Left renal pelvis (tissue), 4 donors: ENCODE results near the gene CD99. TPM values are rescaled to one million over a fixed set of nuclear protein-coding genes. Genes with fewer than 3 reads are reported as not detected.
"Not testable (repeated sequence)": the region's sequence is repeated elsewhere in the genome, so short reads cannot be mapped to it uniquely, and the experiment has no call there.

Experiments
- DNase-seq, 4 donors: peaks; one replicate each; pipeline ENCODE4 v3.0.0-alpha.2; 2013; ENCODE audit warnings: low read depth in 4 of 4, low spot score in 3 of 4
- polyA plus RNA-seq, 4 donors: library from polyadenylated mRNA; unstranded; fragments of 120-200 nt; gene quantifications; one replicate each; pipeline ENCODE4 v1.2.1, GENCODE V29; 2013; ENCODE audit not compliant: insufficient read length in 4 of 4

CD99 gene
- polyA plus RNA-seq, 4 donors = 207 to 462 (median 253) TPM

DNA sequence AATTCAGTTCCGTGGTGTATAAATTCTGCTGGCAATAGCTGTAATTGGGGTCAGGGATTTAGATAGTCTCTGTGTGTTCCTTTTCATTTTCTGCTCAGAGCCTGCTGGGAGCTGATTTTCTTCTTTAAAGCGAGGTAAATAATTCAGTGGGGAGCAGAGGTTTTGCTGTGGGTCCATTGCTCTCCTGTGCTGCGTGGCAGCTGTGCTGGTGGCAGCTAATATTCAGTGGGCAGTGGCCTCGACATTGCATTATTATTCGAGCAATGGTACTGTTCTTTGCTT lies 74.4 kb downstream of the CD99 start:
- no peak for DNase-seq

DNA sequence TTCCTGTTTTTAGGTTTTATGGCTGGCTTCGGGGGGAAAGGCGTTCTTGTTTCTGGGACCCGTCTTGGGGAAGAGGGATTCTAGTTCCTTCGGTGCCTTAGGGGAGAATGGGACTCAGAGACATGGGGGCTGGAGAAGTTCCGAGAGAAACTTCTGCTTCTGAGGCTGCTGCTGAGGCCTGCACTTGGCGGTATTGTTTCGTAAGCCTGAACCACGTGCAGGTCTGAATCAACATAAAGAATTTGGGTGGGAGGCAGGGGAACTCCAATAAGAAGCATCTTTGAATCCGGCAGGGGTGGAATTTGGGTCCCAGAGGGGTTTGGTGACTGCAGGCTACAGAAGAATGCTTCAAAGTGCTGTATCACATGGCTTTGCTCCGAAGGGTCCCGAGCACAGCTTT lies 75.8 kb downstream of the CD99 start:
- DNase-seq = no peak

DNA sequence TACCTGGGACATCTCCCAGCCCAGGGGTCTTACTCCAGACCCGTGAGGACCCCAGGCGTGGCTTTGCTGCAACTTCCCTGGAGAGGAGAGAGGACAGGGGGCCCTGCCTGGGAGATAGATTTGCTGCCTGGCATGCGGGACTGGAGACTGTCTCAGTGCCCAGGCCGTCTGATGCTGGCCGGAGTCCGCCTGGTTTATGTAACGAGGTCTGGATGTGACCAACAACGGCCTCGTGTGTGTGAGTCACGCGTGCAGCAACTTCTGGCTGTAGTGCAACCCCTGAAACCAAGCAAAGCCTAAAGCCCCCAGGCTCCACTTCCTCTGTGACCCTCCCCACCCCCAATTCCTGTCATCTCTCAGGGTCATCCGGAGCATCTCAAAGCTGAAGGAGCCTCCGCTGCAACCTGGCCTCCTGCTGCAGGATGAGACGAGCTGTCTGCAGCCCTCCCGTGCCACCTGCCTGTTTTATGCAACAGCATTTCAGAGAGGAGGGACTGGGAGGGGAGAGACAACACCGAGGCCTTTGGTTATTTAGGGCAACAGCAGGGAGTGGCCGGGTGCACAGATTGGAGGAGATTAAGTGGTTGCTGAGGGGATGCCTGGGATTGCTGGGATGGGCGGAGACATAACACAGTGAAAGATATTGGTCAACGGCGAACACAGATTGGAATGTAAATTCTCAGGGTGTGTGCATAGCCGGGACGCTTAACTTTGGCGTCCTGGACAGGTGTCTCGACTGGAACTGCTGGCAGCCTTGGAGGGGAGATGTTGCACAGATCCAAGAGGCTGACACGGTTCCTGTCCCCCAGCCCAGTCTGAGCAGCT lies 76.7 kb downstream of the CD99 start:
- DNase-seq = no peak

DNA sequence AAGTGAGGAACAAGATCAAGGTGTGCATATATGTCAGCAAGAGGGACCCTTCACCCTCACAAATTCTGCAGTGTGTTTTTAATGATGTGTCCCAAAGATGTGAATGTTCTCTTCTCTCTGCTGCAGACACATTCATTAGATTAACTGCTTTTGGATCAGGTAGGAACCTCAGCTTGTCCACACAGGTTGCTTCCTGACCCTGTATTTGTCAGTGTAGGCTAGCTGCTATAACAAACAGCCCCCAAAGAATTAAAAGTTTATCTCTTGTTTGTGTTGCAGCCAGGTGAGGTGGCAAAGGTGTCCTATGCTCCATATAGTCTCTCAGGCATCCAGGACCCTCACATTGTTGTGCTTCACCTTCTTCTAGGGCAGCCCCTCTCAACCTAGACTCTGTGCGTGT lies 78.5 kb downstream of the CD99 start:
- no peak for DNase-seq

DNA sequence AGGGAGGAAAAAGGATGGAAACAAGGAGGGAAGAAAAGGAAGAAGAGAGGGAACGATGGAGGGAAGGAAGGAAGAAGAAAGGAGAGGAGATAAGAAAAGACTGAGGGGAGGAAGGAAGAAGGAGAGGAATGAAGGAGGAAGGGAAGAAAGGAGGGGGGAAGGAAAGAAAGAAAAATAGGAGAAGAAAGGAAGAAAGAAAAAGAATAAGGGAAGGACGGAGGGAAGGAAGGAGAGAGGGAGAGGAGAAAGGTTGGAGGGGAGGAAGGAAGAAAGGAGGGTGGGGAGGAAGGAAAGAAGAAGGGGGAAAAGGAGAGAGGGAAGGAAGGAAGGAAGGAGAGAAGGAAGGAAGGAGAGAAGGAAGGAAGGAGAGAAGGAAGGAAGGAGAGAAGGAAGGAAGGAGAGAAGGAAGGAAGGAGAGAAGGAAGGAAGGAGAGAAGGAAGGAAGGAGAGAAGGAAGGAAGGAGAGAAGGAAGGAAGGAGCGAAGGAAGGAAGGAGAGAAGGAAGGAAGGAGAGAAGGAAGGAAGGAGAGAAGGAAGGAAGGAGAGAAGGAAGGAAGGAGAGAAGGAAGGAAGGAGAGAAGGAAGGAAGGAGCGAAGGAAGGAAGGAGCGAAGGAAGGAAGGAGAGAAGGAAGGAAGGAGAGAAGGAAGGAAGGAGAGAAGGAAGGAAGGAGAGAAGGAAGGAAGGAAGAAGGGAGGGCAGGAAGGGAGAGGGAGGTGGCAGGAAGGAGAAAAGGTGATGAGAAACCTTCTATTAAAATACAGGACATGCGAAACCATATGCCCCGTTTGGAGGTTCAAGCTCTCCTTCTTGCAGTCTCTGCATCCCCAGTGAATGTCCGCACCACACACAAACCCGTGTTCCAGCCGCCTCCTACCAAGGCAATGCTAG lies 82.3 kb downstream of the CD99 start:
- DNase-seq = not testable (repeated sequence)

DNA sequence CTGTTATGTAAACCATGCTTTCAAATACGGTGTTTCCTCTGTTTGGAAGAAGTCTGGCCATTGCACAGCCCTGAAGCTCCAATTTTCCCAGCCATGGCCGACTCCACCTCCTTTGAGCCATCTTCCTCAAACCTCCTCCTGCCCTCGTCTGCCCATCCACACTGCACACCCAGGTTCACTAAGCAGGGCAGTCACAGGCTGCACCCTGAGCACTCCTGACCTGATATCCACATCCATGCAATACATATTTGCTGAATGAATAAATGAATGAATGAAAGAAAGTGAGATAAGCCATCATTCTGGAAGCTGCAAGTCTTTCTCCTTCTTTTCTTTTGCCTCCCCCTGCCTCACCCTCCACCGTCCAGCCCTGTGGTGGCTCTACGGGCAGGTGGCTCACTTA lies 83.0 kb downstream of the CD99 start:
- DNase-seq = no peak

DNA sequence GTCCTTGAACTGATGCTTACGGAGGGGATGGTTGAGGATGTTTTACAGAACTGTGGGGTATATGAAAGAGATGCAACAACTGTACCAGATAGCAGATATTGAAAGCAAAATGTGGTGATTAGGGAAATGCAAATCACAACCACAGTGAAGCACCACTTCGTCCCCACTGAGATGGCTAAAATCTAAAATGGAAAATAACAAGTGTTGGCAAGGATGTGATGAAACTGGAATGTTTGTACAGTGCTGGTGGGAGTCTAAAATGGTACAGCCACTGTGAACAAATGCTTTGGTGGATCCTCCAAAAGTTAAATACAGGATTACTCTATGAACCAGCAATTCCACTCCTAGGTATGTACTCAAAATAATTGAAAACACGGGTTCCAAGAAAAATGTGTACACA lies 83.7 kb downstream of the CD99 start:
- DNase-seq = no peak

DNA sequence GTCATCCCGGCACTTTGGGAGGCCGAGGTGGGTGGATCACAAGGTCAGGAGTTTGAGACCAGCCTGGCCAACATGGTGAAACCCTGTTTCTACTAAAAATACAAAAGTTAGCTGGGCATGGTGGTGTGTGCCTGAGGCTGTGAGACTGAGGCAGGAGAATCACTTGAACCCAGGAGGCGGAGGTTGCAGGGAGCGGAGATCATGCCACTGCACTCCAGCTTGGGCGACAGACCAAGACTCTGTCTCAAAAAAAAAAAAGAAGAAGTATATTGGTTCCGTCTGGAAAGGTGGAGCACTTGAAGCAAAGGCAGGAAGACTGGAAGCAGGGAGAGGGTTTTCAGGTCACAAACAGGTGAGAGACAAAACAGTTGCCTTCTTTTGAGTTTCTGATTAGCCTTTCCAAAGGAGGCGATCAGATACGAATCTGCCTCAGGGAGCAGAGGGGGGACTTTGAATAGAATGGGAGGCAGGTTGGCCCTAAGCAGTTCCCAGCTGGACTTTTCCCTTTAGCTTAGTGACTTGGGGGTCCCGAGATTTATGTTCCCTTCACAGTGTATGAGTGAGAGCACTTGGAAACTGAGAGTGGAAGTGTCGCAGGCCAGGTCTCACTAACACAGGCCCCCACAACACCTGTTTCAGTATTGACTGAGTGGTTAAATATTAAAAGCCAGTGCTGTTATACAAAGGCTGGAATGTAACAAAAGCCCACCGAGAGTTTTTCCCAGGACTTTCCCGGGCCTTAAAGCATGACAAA lies 89.6 kb downstream of the CD99 start:
- DNase-seq = peak in 1 of 4 donors; percentile 18

DNA sequence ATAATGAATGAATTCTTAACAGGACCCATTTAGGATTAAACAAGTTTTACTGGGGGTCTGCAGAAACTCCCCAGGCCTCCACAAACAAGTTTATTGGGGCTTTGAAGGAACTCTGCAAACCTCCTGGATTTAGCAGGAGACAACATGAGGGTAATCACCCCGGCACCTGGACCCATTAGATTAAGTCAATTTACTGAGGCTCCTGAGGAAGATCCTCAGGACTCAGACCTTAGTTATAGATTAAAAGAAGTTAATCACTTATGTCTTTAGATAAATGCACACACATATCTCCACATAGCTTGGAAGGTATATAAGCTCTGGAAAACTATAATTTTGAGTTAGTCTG lies 90.1 kb downstream of the CD99 start:
- DNase-seq = no peak

DNA sequence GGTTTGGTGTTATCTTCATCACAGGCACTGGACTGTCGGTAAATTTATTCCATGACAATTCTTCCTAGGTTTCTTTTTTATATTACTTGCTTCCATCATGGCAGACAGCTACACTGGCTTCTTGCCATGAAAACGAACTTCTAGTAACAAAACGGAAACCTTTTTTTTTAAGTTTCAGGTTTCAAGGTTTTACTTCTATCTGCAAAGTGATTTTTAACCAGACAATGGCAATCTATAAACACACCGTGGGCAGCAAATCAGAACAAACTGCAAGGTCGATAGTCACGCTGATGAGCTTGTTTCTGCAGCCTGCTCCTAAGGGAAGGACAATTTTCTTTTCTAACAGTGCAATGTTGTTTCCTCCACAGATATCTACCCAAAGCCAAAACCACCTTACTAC lies 90.6 kb downstream of the CD99 start:
- DNase-seq = no peak

DNA sequence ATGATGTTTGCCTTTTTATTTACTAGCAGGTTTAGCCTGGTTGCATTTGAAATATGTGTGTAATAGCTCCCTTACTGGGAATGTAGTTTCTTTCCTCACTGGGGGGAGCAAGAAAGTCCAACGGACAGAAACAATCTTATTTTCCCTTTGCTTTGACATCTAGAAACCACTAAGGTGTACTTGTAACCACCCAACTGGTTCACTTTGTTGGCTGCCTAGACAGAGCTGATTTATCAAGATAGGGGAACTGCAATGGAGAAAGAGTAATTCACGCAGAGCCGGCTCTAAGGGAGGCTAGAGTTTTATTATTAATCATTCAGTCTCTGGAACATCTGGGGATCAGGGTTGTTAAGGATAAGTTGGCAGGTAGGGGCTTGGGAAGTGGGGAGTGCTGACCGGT lies 91.1 kb downstream of the CD99 start:
- DNase-seq = no peak

DNA sequence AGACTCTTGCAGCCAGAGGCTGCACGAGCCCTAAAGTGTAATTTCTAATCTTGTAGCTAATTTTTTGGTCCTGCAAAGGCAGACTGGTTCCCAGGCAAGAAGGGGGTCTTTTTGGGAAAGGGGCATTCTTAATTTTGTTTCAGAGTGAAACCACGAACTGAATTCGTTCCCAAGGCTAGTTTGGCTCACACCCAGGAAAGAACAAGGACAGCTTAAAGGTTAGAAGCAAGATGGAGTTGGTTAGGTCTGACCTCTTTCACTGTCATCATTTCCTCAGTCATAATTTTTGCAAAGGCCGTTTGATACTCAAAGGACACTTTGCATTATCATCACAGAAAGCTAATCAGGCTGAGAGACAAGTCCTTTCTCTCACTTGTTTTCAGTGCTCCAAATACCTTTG lies 91.7 kb downstream of the CD99 start:
- DNase-seq = no peak

DNA sequence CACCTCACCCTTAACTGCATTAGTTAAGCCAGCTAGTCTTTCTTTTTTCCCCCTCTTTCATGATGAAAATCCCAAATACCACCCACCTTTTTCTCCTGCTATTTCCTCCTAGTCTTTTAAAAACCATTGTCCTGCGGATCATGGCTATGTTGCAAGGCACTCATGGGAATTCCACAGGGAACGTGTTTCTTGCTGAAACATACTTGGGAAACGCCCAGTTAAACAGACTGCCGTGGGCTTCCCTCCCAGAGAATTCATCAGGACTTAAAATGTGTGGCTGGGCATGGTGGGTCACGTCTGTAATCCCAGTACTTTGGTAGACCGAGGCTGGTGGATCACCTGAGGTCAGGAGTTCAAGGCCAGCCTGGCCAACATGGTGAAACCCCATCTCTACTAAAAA lies 92.9 kb downstream of the CD99 start:
- no peak for DNase-seq

DNA sequence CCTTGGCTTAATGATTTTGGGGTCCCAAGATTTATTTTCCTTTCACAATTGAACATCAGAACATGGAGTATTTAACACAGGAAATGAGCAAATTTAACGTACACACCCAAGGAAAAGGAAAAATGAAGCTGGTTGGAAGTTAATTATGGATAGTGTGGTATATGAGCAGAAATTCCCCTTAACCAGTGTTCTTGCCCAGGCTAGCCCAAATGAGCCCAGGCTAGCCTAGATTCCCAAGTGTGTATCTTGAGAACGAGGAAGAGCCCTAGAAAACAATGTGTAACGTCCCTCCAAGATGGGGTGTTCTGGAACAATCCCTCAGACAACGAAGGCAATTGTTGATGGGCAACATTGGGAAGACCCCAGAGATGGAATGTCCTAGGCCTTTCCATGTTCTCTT lies 94.4 kb downstream of the CD99 start:
- no peak for DNase-seq

DNA sequence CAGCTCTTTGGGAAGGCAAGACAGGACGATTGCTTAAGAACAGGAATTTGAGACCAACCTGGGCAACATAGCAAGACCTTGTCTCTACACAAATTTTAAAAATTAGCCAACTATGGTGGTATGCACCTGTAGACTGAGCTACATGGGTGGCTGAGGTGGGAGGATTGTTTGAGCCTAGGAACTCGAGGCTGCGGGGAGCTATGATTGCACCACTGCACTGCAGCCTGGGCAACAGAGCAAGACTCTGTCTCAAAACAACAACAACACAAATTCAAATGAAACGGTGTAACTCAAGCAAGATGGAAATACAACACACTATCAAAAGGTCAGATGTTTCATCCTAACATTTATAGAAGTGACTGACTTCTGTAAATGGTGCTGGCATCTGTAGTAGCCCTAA lies 97.9 kb downstream of the CD99 start:
- DNase-seq = no peak

DNA sequence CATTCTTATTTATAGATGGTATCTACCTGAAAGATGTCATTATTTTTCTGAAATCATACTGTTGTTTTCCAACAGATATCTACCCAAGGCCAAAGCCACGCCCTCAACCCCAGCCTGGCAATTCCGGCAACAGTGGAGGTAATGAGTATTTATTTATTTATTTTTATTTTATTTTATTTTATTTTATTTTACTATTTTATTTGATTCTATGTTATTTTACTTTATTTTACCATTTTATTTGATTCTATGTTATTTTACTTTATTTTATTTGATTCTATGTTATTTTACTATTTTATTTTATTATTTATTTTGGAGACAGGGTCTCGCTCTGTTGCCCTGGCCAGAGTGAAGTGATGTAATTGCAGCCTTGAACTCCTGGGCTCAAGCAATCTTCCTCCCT lies 98.5 kb downstream of the CD99 start:
- DNase-seq = no peak

Other genes with a start within 250 kb of the CD99 start
- gene DHRSX, start 190.3 kb upstream of the CD99 start, polyA plus RNA-seq = 10 to 100 TPM; 21.3 to 30.0 (median 29.0) TPM
- 10 to 100 TPM; 32.9 to 49.8 (median 46.8) TPM for gene ZBED1, start 190.3 kb upstream of the CD99 start, polyA plus RNA-seq
- under 1 TPM; 0.15 to 0.47 (median 0.25) TPM for gene XG, start 60.7 kb downstream of the CD99 start, polyA plus RNA-seq
- 10 to 100 TPM; 11.2 to 17.4 (median 14.5) TPM for gene GYG2, start 137.6 kb downstream of the CD99 start, polyA plus RNA-seq
- 10 to 100 TPM; 11.7 to 58.7 (median 51.8) TPM for gene ARSD, start 238.0 kb downstream of the CD99 start, polyA plus RNA-seq